Ovary (tissue), 9 donors: ENCODE data around the gene CCDC43. TPM values are rescaled to one million over a fixed set of nuclear protein-coding genes. Genes with fewer than 3 reads are reported as not detected.

Experiments
- DNase-seq, 5 donors: peaks; one replicate each; pipeline ENCODE4 v3.0.0-alpha.2; 2019 to 2020
- H3K27ac ChIP-seq, 2 donors: fragments of 200-600 bp; one replicate each; pipeline versions ENCODE4 v1.5.1 to v1.8.0; 2019 to 2022
- H3K27me3 ChIP-seq: fragments of 200-600 bp; one replicate; pipeline ENCODE4 v1.8.0; 2022
- H3K36me3 ChIP-seq: fragments of 200-600 bp; sonication (generic); one replicate; pipeline ENCODE4 v1.5.1; 2019
- H3K4me1 ChIP-seq: one replicate; pipeline ENCODE4 v1.8.1; 2013; ENCODE audit warnings: mild to moderate bottlenecking, moderate library complexity; ENCODE audit not compliant: insufficient read depth
- H3K4me3 ChIP-seq: fragments of 200-600 bp; sonication (generic); one replicate; pipeline ENCODE4 v1.5.1; 2017
- H3K9me3 ChIP-seq, 2 donors: fragments of 200-600 bp in 1 of 2; sonication (generic) in 1 of 2; one replicate each; pipeline versions ENCODE4 v1.5.1 to v1.8.1; 2013 to 2019; ENCODE audit warnings: mild to moderate bottlenecking in 1 of 2, moderate library complexity in 1 of 2
- CTCF ChIP-seq, 3 donors: fragments of 450-650 bp in 2 of 3; fragments of 200-600 bp in 1 of 3; IDR thresholded peaks; one replicate each; pipeline versions ENCODE4 v1.5.1 to v1.8.0; 2016 to 2022; ENCODE audit warnings: antibody characterized with exemption in 3 of 3, mild to moderate bottlenecking in 1 of 3
- EP300 ChIP-seq: sonication (generic); formaldehyde crosslinking; IDR thresholded peaks from one replicate; pipeline ENCODE4 v1.6.1; 2017; ENCODE audit warnings: antibody characterized with exemption
- POLR2A ChIP-seq: fragments of 450-650 bp; IDR thresholded peaks from one replicate; pipeline ENCODE4 v1.6.1; 2017; ENCODE audit warnings: antibody characterized with exemption, mild to moderate bottlenecking, moderate library complexity
- WGBS, 3 donors: extraction: QIAGEN DNeasy Blood & Tissue Kit in 1 of 3; methylation state at CpG; one replicate each; pipeline versions ENCODE4 v1.1.5 to v1.1.7; 2013 to 2017; 5-methylcytosine and 5-hydroxymethylcytosine counted together
- intact Hi-C, 4 donors: fragments of 100-400 bp; cut with DNase I; formaldehyde crosslinking; loops; one replicate each; pipeline versions ENCODE4 v1.11.0 to v1.15.1; 2022 to 2023
- polyA plus RNA-seq, 2 donors: library from polyadenylated mRNA; stranded (reverse); fragments of 200-250 nt in 1 of 2; fragments of 350-450 nt in 1 of 2; fragmentation: Illumina TruSeq in 1 of 2; extraction: RNeasy Lipid Tissue Mini Kit (QIAGEN cat#74804) in 1 of 2; gene quantifications; one replicate each; pipeline ENCODE4 v1.2.3, GENCODE V29; 2013 to 2014
- total RNA-seq, 7 donors: library from RNA; depleted of rRNA in 2 of 7; stranded (reverse); fragments of >200 nt in 2 of 7; fragmentation: NEBNext Ultra II Directional in 3 of 7; extraction: Animal tissue kit (Norgen Biotek cat#: 25700) in 3 of 7; gene quantifications; one replicate each; pipeline versions ENCODE4 v1.1.0 to v1.2.4, GENCODE V29; 2016 to 2023
- donor health status: DM: no; HTN: no; CAD: no; lungs with moderate emphysema.
- donor health status: DM: no; HTN: no; CAD: no.
- donor health status: Bipolar disorder and iron deficiency.
- donor health status: DM: yes; HTN: yes; CAD: no.
- donor health status: DM: no; HTN: no; CAD: no.
- donor health status: DM: yes; HTN: yes; CAD: no.

CCDC43 gene
- total and polyA plus RNA-seq, 9 donors: 8.4 to 15.1 (median 11.3) TPM

GRCh38 chr17:44673893-44674292 lies 15.7 kb downstream of the CCDC43 start:
- H3K27me3 ChIP-seq: no peaks in the 10 kb centered on the region
- intact Hi-C loops: no loop called here
- TF ChIP-seq POLR2A (no peak), CTCF (IDR thresholded peaks at IDR 0.05) (no peak), EP300 (no peak)
- no peak overlapping the region for H3K27ac ChIP-seq
- no peaks in the 10 kb centered on the region for H3K4me1 ChIP-seq
- no peak overlapping the region for H3K4me3 ChIP-seq
- H3K9me3 ChIP-seq: no peaks in the 10 kb centered on the region
- H3K36me3 ChIP-seq: no peaks in the 10 kb centered on the region
- 49 to 66% (median 54%) methylated on average over 2 of the region's 2 CpGs for WGBS, 3 donors
- DNase-seq: no peak

- no peak for TF ChIP-seq POLR2A
- TF ChIP-seq CTCF (IDR thresholded peaks at IDR 0.05): no peak
- no peak for TF ChIP-seq EP300
- Histone ChIP-seq H3K27ac (no peak overlapping the region), H3K4me3 (no peak overlapping the region), H3K4me1 (no peaks in the 10 kb centered on the region), H3K36me3 (no peaks in the 10 kb centered on the region), H3K9me3 (no peaks in the 10 kb centered on the region), H3K27me3 (no peaks in the 10 kb centered on the region)
- DNase-seq: no peak
- intact Hi-C loops: no loop called here
These were observed 17.0 kb downstream of the CCDC43 start for GRCh38 chr17:44672479-44673093.

GRCh38 chr17:44666006-44666405 lies 23.6 kb downstream of the CCDC43 start:
- H3K4me3 ChIP-seq: no peak overlapping the region
- H3K27ac ChIP-seq: no peak overlapping the region
- no peak for TF ChIP-seq CTCF (IDR thresholded peaks at IDR 0.05)
- no peak for TF ChIP-seq EP300
- TF ChIP-seq POLR2A: no peak
- 94 to 99% (median 95%) methylated on average over 1 of the region's 1 CpG for WGBS, 3 donors
- no peaks in the 10 kb centered on the region for H3K27me3 ChIP-seq
- no peaks in the 10 kb centered on the region for H3K4me1 ChIP-seq
- DNase-seq: no peak
- intact Hi-C loops: no loop called here
- no peaks in the 10 kb centered on the region for H3K36me3 ChIP-seq
- no peaks in the 10 kb centered on the region for H3K9me3 ChIP-seq

- intact Hi-C loops: no loop called here
- no peak for DNase-seq
- Histone ChIP-seq H3K27ac (no peak overlapping the region), H3K9me3 (no peaks in the 10 kb centered on the region), H3K4me1 (no peaks in the 10 kb centered on the region), H3K27me3 (no peaks in the 10 kb centered on the region), H3K36me3 (no peaks in the 10 kb centered on the region), H3K4me3 (no peak overlapping the region)
- TF ChIP-seq POLR2A: no peak
- TF ChIP-seq CTCF (IDR thresholded peaks at IDR 0.05): no peak
- TF ChIP-seq EP300: no peak
- WGBS, 3 donors: 92 to 94% (median 94%) methylated on average over 1 of the region's 1 CpG
These were observed 24.7 kb downstream of the CCDC43 start for GRCh38 chr17:44664867-44665266.
